Measurements from ENCODE around the gene DSC1.
"Not testable (repeated sequence)": the region's sequence is repeated elsewhere in the genome, so short reads cannot be mapped to it uniquely, and the experiment has no call there.

DSC1 gene

DNA sequence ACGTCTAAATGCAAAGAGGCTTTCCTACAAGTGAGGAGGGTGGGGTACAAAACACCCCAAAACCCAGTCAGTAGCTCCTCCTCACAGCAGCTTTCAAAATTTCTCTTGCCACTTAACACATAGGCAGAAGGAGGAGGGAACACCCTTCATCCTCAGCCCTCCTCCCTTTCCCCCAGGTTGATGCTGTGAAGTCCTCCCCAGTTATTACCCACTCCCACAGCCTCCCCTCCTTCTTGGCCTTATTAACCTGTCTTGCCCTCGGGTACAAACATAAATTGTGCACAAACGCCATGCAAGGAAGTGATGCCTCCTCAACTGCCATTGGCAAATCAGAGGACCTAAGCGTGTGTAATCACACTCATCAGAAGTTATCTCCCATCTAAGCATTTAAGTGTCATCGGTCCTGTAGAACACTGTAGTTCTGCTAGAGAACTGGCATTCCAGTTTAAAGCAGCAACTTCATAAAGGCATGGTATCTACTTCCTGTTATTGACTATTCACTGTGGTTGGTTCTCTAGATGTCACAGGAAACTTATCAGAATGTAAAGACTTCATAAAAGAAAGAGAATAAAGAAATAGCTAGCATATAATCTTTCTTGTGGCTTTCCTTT, at the start of gene DSC1:
TSS of gene DSC1 (minus strand) at position 32 of the 611 bp plus-strand sequence. CDS start 262 bp downstream, outside the sequence.
- no peak for DNase-seq (ENCODE audit: low spot score)

GRCh38 chr18:31211047-31211446, 48.4 kb upstream of the DSC1 start:
- DNase-seq (ENCODE audit: low spot score): no peak

GRCh38 chr18:31209041-31209440, 46.4 kb upstream of the DSC1 start:
- no peak for DNase-seq (ENCODE audit: low spot score)

DNA sequence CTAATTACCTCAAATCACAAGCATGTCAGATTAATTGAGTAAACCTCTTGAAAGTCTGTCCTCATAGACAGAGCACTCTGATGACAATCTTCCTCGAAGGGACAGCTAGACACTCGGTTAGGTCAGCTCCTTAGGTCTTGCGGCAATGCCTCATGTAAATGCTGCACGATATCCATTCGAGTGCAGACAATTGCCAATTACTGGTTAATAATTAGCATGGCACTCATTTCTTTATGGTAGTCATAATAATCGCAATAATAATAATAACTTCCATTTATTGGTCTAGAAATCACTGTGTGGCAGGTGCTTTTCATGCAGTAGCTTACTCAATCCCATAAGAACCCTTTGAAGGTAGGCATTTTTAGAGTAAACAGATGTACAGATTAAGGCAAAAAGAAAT, 44.7 kb upstream of the DSC1 start:
- no peak for DNase-seq (ENCODE audit: low spot score)

- DNase-seq (ENCODE audit: low spot score): no peak
Observed at GRCh38 chr18:31206787-31207381, 44.2 kb upstream of the DSC1 start.

DNA sequence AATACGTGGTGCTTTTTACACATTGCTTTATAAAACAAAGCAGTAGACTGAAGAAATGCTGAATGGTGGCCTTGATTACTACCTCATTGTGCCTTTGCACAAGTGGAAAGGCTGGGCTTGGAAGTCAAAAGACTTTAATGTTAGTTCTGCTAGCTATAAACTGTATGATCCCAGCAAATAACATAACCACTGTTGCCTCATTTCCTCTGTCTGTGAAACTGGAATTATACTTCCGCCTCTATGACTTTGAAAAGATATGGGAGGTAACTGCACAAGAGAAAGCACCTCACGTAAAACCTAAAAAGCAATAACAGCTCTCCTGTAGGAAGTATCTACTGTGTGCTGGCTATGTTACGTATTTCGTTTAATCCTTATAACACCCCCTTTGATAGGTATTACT, 43.4 kb upstream of the DSC1 start:
- DNase-seq (ENCODE audit: low spot score): no peak

- no peak for DNase-seq (ENCODE audit: low spot score)
Observed at GRCh38 chr18:31205273-31205672, 42.6 kb upstream of the DSC1 start.

DNA sequence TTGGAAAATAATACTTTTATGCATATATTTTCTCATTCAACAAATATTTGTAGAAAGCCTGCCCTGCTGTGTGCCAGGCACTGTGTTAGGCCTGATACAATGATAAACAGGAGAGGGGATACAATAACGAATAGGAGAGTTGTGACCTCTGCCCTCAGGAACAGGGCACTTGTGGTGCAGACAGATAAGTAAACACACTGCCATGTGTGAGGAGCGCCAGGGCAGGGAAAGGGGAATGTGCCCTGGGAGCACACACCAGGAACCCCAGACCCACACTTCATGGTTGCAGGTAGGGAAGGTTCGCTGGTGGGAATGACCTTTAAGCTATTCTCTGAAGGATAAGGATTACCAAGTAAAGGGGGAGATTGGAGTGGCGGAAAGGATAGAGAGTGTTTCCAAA, 42.2 kb upstream of the DSC1 start:
- DNase-seq (ENCODE audit: low spot score): no peak

GRCh38 chr18:31204166-31204565, 41.5 kb upstream of the DSC1 start:
- no peak for DNase-seq (ENCODE audit: low spot score)

DNA sequence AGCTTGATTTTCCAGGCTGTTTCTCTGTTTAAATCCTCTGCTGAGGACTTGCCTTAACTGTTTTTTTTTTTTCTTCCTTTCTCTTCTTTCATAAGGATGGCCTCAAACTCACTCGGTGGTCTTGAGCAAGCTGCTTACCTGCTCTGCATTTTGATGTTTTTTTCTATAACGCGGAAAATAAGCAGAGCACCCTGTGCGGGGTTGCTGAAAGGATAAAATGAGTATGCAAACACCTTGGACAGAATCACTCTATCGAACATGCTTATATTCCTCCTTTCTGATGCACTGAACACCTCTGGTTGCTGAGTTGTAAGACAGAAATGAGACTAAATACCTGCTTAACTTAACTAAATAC, 41.1 kb upstream of the DSC1 start:
- no peak for DNase-seq (ENCODE audit: low spot score)

GRCh38 chr18:31203096-31203793, 40.6 kb upstream of the DSC1 start:
- no peak for DNase-seq (ENCODE audit: low spot score)

DNA sequence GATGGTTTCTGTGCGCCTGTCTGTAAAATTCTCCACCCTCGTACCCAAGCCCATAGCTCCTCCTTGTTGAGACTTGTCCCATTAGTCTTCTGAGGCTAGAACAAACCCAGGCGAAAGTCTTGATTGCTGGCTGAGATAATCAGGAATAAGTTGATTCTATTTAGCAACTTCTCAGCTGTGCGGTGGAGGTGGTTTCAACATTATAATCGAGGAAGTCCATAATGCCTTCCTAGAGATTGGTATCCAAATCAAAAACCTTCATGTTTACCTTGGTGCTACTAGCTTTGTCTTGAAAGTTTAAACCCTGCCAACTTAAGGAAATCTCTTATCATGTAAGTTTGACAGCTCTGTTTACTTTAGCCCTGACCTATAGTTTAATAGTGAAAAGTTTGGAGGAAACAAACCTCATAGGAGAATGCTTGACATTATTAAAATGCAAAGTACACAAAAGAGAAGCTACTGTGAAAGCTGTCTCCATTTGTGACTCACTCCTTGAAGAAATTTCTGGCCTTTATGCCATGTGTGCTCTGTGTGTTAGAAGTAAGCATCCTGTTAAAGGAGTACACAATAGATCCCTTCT, 36.6 kb upstream of the DSC1 start:
- DNase-seq (ENCODE audit: low spot score): no peak

DNA sequence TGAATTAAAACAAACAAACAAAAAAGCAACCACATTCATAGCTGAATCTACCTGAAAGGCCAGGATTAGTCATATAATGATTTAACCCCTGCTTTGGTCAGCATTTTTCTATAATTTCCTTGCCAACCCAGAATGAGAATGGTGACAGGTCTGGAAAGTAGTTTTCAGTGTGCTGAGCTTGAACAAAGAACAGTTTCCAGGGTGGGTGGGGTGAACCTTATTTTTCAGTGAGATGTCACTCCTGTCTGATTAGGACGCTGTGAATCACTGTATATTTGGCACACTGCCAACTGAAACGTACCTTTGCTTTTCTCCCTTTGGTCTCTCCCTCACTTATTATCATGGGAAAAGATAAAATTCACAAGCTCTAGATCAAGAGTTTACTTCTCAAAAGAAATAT, 35.0 kb upstream of the DSC1 start:
- DNase-seq (ENCODE audit: low spot score): no peak

GRCh38 chr18:31195063-31195462, 32.4 kb upstream of the DSC1 start:
- no peak for DNase-seq (ENCODE audit: low spot score)

DNA sequence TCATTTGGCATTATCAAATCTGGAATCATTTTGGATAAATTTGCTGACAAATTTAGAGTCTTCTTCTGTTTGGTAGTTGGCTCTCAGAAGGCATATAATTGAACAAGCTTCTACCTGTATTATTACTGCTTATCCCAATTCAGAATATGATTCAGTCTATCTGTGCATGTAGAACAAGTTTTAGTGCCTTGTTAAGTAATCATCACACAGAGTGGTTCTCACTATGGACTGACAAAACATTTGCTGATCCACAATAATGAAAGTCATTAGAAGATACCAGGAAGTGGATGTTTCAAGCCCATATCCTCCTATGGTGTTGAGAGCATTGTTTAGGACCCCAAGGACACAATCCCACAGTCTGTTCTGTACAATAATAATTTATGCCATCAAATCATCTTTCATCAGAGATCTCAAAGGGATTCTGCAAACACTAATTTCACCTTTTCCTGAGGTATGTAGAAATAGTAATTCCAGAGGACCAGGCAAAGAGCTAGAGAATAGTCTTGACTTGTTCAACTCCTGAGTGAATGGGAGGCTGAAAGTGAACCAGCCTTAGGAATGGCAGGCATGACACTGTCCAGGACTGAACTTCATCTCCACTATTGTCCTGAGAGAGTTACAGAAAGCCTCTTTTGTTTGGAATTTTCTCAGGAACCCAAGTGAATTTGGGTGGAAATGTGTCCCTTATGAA, 29.6 kb upstream of the DSC1 start:
- DNase-seq (ENCODE audit: low spot score): no peak

GRCh38 chr18:31190919-31191318, 28.3 kb upstream of the DSC1 start:
- no peak for DNase-seq (ENCODE audit: low spot score)

DNA sequence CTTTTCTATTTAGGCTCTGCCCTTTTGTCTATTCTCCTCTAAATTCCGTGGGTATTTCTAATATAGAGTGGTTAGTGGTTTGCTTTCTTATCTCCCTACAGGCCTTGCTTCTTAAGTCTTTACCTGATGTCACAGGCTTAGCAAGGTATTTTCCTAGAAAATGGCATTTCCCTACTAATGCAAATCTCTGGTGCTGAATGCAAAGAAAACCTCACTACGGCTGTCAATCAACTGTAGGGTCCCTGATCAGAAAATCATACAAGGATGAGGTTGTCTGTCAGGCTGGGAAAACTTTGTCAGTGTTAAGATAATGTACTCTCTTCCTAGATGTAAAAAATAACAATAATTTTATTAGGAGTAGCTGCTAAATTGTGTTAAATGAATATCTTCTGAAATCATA, 27.1 kb upstream of the DSC1 start:
- no peak for DNase-seq (ENCODE audit: low spot score)

GRCh38 chr18:31185186-31185950, 22.7 kb upstream of the DSC1 start:
- DNase-seq (ENCODE audit: low spot score): no peak

DNA sequence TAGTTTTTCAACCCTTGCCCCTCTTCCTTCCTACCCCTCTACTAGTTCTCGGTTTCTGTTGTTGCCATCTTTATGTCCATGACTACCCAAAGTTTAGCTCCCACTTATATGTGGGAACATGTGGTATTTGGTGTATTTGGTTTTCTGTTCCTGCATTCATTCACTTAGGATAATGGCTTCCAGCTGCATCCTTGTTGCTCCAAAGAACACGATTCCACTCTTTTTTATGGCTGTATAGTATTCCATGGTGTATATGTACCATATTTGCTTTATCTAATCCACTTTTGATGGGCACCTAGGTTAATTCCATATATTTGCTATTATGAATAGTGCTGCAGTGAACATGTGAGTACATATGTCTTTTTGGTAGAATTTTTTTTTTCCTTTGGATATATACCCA, 20.6 kb upstream of the DSC1 start:
- no peak for DNase-seq (ENCODE audit: low spot score)

DNA sequence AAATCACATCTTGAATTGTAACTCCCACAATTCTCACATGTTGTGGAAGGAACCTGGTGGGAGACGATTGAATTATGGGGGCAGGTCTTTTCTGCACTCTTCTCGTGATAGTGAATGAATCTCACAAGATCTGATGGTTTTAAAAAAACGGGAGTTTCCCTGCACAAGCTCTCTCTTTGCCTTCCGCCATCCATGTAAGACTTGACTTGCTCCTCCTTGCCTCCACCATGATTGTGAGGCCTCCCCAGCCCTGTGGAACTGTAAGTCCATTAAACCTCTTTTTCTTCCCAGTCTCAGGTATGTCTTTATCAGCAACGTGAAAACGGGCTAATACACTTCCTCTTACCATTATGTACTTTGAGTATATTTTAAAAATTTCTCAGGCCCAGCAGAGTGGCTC, 14.7 kb upstream of the DSC1 start:
- not testable (repeated sequence) for DNase-seq (ENCODE audit: low spot score)

DNA sequence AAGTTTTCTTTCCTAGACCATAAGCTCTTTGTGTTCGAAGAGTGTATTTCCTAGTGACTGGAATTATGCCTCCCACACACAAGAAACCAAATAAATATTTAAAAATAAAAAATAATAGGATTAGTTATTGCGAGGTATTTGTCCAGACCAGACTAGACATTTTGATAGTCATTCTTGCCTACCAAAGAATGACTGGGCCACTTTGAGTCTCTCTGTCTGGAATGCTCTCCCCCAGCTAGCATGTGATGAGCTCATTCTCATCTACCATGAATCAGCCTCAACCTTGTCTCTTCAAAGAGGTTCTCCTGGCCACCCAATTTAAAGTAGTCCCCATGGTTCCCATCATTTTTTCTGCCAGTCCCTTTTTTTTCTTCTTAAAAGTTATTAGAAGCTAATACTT, 13.9 kb upstream of the DSC1 start:
- no peak for DNase-seq (ENCODE audit: low spot score)
